ENCODE results near the gene KRT82.

DNA sequence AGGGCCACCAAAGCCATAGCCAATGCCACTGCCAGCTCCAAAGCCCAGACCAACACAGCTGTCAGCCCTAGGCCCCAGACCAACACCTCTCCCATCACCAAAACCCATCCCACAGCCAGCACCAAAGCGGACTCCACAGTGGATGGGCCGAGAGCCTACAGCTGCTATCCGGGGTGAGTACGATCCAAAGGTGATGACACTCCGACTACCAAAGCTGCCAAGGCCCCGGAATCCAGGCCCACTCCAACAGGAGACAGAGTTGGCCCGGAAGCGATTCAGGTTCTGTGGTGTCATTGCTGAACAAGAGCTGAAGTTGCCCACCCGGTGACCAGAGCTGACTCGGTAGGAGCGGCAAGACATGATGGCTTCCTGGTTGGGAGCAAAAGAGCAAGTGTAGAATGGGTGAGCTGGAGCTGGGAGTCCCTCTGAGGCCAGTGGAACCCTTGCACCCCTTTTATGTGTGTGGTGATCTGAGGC, 20.9 kb downstream of the KRT82 start, which contains the start of gene KRT84:
- TF ChIP-seq, protein P1, sequence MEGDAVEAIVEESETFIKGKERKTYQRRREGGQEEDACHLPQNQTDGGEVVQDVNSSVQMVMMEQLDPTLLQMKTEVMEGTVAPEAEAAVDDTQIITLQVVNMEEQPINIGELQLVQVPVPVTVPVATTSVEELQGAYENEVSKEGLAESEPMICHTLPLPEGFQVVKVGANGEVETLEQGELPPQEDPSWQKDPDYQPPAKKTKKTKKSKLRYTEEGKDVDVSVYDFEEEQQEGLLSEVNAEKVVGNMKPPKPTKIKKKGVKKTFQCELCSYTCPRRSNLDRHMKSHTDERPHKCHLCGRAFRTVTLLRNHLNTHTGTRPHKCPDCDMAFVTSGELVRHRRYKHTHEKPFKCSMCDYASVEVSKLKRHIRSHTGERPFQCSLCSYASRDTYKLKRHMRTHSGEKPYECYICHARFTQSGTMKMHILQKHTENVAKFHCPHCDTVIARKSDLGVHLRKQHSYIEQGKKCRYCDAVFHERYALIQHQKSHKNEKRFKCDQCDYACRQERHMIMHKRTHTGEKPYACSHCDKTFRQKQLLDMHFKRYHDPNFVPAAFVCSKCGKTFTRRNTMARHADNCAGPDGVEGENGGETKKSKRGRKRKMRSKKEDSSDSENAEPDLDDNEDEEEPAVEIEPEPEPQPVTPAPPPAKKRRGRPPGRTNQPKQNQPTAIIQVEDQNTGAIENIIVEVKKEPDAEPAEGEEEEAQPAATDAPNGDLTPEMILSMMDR (IDR thresholded peaks at IDR 0.05), result no peak
- TF ChIP-seq POLR2A (IDR thresholded peaks at IDR 0.05), result no peak
